Measurements from ENCODE around the gene APOA4. TPM values are rescaled to one million over a fixed set of nuclear protein-coding genes. Genes with fewer than 3 reads are reported as not detected.

APOA4 gene
- total and polyA plus RNA-seq, 2 of the 13 experiments (the other 11 are each of a cell fraction or from before 2014, with no cell fraction given) = 3.8 to 7.2 TPM

DNA sequence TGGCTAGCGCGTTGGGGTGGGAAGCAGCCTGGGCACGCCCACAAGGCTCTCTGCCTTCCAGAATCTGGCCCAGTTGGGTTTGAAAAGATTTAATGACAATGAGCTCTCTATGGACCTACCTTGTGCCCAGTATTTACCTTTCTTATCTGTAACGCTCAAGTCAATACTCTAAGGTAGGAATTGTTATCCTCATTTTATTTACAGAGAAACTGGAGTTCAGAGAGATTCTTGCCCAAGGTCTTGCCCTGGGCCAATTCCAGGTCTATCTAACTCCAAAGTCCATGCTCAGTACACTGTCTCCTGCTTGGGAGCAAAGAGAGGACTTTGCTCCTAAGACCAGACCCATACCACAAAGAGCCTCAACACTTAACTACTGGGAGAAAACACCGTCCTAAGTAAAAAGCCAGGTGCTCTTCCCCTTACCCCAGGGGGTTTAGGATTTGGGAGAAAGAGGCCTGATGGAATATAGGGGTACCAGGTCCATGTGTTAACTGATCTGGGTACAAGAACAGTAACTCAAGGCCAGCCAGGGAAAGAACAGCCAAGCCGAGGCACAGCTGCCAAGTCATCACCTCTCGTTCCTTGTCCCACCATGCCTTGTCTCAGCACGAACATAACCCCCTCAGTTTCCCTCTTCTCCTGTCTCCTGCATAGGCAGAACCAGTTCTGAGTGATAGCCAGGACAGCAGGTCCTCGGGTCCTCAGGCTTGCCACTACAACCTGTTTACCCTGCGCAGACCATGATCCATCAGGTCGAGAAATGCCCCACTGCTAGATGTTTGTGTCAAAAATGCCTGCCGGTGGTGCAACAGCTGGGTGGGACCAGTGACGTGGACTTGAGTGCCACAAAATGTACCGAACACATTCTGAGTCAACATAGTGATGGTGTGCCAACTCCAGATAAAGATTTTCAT lies 14.6 kb downstream of the APOA4 start (continued):
- TF ChIP-seq, protein P1, sequence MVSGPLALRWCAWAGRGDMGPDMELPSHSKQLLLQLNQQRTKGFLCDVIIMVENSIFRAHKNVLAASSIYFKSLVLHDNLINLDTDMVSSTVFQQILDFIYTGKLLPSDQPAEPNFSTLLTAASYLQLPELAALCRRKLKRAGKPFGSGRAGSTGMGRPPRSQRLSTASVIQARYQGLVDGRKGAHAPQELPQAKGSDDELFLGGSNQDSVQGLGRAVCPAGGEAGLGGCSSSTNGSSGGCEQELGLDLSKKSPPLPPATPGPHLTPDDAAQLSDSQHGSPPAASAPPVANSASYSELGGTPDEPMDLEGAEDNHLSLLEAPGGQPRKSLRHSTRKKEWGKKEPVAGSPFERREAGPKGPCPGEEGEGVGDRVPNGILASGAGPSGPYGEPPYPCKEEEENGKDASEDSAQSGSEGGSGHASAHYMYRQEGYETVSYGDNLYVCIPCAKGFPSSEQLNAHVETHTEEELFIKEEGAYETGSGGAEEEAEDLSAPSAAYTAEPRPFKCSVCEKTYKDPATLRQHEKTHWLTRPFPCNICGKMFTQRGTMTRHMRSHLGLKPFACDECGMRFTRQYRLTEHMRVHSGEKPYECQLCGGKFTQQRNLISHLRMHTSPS (CRISPR knock-in tag; IDR thresholded peaks at IDR 0.05; ENCODE audit: low read depth) = peak; percentile 79
- TF ChIP-seq ZNF30 (CRISPR knock-in tag; IDR thresholded peaks at IDR 0.05) (no peak), NCOA2 (CRISPR knock-in tag; IDR thresholded peaks at IDR 0.05) (peak; percentile 99), ZNF781 (CRISPR knock-in tag; IDR thresholded peaks at IDR 0.05; ENCODE audit: borderline replicate concordance, not compliant biosample characterization) (no peak), ZNF235 (CRISPR knock-in tag; IDR thresholded peaks at IDR 0.05; ENCODE audit: borderline replicate concordance) (no peak), AHR (CRISPR knock-in tag; IDR thresholded peaks at IDR 0.05) (no peak), TCF7 (IDR thresholded peaks at IDR 0.05; ENCODE audit: low read depth) (peak; percentile 96), ARID2 (CRISPR knock-in tag; IDR thresholded peaks at IDR 0.05; ENCODE audit: borderline replicate concordance) (peak; percentile 80; the same call in 1 of the 2 replicates), GATA4 (IDR thresholded peaks at IDR 0.05; ENCODE audit: borderline replicate concordance, low read depth) (peak; percentile 98), NFE2L1 (CRISPR knock-in tag; IDR thresholded peaks at IDR 0.05; ENCODE audit: borderline replicate concordance) (no peak), ZSCAN29 (CRISPR knock-in tag; conservative IDR thresholded peaks at IDR 0.05) (peak; percentile 71; the same call in 1 of the 2 replicates), HNRNPH1 (optimal IDR thresholded peaks at IDR 0.05; ENCODE audit: low read depth, low read length) (no peak), ZNF3 (CRISPR knock-in tag; IDR thresholded peaks at IDR 0.05) (no peak), ZNF564 (CRISPR knock-in tag; IDR thresholded peaks at IDR 0.05) (peak; percentile 27; the same call in 1 of the 2 replicates), SIN3A (IDR thresholded peaks at IDR 0.05; ENCODE audit: borderline replicate concordance, low read depth, low read length) (peak; percentile 25; the same call in 1 of the 2 replicates), PRDM4 (CRISPR knock-in tag; IDR thresholded peaks at IDR 0.05; ENCODE audit: borderline replicate concordance) (no peak), HINFP (CRISPR knock-in tag; IDR thresholded peaks at IDR 0.05; ENCODE audit: low read depth) (no peak)
- TF ChIP-seq, protein P2, sequence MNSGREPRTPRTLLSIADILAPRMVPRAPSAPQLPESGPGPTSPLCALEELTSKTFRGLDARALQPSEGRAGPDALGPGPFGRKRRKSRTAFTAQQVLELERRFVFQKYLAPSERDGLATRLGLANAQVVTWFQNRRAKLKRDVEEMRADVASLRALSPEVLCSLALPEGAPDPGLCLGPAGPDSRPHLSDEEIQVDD (CRISPR knock-in tag; IDR thresholded peaks at IDR 0.05; ENCODE audit: borderline replicate concordance) = no peak
- TF ChIP-seq, protein P3, sequence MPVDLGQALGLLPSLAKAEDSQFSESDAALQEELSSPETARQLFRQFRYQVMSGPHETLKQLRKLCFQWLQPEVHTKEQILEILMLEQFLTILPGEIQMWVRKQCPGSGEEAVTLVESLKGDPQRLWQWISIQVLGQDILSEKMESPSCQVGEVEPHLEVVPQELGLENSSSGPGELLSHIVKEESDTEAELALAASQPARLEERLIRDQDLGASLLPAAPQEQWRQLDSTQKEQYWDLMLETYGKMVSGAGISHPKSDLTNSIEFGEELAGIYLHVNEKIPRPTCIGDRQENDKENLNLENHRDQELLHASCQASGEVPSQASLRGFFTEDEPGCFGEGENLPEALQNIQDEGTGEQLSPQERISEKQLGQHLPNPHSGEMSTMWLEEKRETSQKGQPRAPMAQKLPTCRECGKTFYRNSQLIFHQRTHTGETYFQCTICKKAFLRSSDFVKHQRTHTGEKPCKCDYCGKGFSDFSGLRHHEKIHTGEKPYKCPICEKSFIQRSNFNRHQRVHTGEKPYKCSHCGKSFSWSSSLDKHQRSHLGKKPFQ (CRISPR knock-in tag; IDR thresholded peaks at IDR 0.05; ENCODE audit: insufficient replicate concordance) = peak; percentile 24

All from HepG2 (cell line).